Neural cell (in vitro differentiated cells): Measurements from ENCODE around the gene NEUROD4.

Experiments
- CTCF ChIP-seq: fragments of 450-650 bp; IDR thresholded peaks from 2 replicates; pipeline ENCODE4 v1.5.1; 2014; ENCODE audit warnings: antibody characterized with exemption, mild to moderate bottlenecking, moderate library complexity; ENCODE audit not compliant: poor library complexity, severe bottlenecking
- EP300 ChIP-seq: fragments of 450-650 bp; conservative IDR thresholded peaks from 2 replicates; pipeline ENCODE4 v1.6.1; 2014; ENCODE audit warnings: antibody characterized with exemption, mild to moderate bottlenecking, moderate library complexity; ENCODE audit not compliant: poor library complexity, severe bottlenecking
- POLR2AphosphoS5 ChIP-seq: IDR thresholded peaks from 2 replicates; pipeline ENCODE4 v1.6.1; 2012

GRCh38 chr12:55036326-55037115, 16.7 kb downstream of the NEUROD4 start:
- TF ChIP-seq CTCF (no peak), POLR2AphosphoS5 (no peak), EP300 (no peak)
